NCI-H1436 treated with DMSO at 0.1 percent for 48 hours (cell line): ENCODE data around the gene PER2.

Source experiments
- DNase-seq: peaks from one replicate; lab custom pipeline; 2025; lab: John Stamatoyannopoulos, UW

Gene PER2

GRCh38 chr2:238231251-238231793 is 57.1 kb downstream of the PER2 start:
- DNase-seq: no peak

GRCh38 chr2:238230699-238231098 is 57.7 kb downstream of the PER2 start:
- DNase-seq: no peak

GRCh38 chr2:238228700-238229099 is 59.7 kb downstream of the PER2 start:
- DNase-seq: no peak

GRCh38 chr2:238227587-238228032 is 60.8 kb downstream of the PER2 start:
- DNase-seq: no peak

GRCh38 chr2:238226698-238227586 is 61.5 kb downstream of the PER2 start:
- DNase-seq: no peak

- DNase-seq: no peak
Observed at GRCh38 chr2:238225911-238226697, 62.3 kb downstream of the PER2 start.

- DNase-seq: no peak
Observed at GRCh38 chr2:238225121-238225520, 63.3 kb downstream of the PER2 start.

GRCh38 chr2:238224356-238225035 is 63.9 kb downstream of the PER2 start:
- DNase-seq: no peak

GRCh38 chr2:238220892-238221521 is 67.4 kb downstream of the PER2 start:
- no peak for DNase-seq

GRCh38 chr2:238220274-238220891 is 68.0 kb downstream of the PER2 start:
- DNase-seq: no peak

- DNase-seq: no peak
Observed at GRCh38 chr2:238216651-238217184, 71.7 kb downstream of the PER2 start.

- DNase-seq: no peak
Observed at GRCh38 chr2:238207006-238207405, 81.4 kb downstream of the PER2 start.

- no peak for DNase-seq
Observed at GRCh38 chr2:238203973-238204683, 84.3 kb downstream of the PER2 start.

GRCh38 chr2:238203094-238203972 is 85.1 kb downstream of the PER2 start, which contains the start of gene ILKAP:
ILKAP (minus strand) TSS chr2:238203695; CDS start chr2:238203553, 142 bp downstream.
- DNase-seq: no peak

- DNase-seq: no peak
Observed at GRCh38 chr2:238202326-238203093, 85.9 kb downstream of the PER2 start.
